ENCODE results near the gene MRPL22.
"Not testable (repeated sequence)": the region's sequence is repeated elsewhere in the genome, so short reads cannot be mapped to it uniquely, and the experiment has no call there.

GRCh38 chr5:155006265-155006664 lies 65.4 kb downstream of the MRPL22 start:
- not testable (repeated sequence) for TF ChIP-seq ZNF157 (tag by site-specific recombination; IDR thresholded peaks at IDR 0.05); CTCF (tag by site-specific recombination; IDR thresholded peaks at IDR 0.05); ZNF629 (tag by site-specific recombination; IDR thresholded peaks at IDR 0.05); ZNF341 (tag by site-specific recombination; IDR thresholded peaks at IDR 0.05; ENCODE audit: low read depth); ZBTB20 (tag by site-specific recombination; IDR thresholded peaks at IDR 0.05); SP2 (tag by site-specific recombination; IDR thresholded peaks at IDR 0.05)

Data from HEK293 (cell line).